Suppressor macrophage (primary cell): ENCODE measurements around the gene PDILT.
"Not testable (repeated sequence)": the region's sequence is repeated elsewhere in the genome, so short reads cannot be mapped to it uniquely, and the experiment has no call there.

ENCODE experiments used
- DNase-seq, 4 experiments: peaks; one replicate each; pipeline ENCODE4 v3.0.0-alpha.2; 2020 to 2022

The PDILT gene

GRCh38 chr16:20320592-20320991 lies 83.9 kb downstream of the PDILT start:
- DNase-seq: no peak

DNA sequence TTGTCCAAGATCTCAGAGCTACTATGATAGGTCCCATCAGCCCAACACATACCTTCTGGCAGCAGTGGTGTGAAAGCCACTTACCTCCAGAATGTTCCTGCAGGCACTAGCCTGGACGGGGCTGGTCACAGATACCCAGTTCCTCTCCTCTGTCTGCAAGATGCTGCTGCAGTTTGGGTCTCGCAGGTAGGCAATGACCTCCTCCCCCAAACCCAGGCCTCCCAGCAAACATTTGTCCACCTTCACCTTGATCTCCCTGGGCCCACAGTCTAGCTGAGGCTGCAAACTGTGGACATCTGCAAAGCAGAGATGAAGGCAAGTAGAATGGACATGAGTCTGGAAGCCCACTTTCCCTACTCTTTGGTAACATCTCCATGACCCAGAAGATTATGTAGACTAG lies 84.4 kb downstream of the PDILT start:
- no peak for DNase-seq

DNA sequence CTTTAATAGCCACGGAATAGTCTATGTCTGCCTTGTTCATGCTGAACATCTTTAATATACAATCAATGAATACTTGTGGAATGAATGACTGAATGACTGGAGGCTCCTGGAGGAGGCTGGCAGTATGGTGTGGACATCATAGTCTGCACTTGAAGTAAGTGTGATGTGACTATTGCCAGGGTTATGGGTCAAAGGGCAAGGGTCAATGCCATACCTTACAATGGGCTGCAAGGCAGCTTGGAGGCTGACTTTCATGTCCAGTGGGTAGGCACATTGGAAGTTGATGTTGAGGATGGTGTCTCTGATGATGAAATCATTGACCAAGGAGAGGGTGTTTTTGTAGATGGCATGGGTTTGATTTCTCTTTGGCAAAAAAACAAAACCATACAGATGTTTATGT lies 85.1 kb downstream of the PDILT start:
- DNase-seq: no peak

DNA sequence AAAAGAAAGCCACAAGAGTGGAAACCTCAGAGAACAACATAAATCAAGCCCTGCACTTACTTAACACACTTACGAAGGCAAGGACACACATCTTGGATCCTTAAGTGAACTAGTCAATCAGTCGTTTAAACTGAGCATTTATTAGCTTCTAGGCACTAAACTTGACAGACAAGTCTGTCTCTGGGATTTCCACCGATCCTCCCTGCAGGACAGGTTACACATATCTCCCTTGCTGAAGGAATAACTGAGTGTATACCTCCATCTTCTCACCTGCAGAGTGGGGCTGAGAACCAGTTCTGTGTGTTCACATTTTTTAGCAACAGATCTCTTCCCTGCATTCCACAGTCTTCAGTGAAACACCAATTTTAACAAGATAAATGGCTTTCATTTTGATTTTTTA lies 86.1 kb downstream of the PDILT start:
- no peak for DNase-seq

DNA sequence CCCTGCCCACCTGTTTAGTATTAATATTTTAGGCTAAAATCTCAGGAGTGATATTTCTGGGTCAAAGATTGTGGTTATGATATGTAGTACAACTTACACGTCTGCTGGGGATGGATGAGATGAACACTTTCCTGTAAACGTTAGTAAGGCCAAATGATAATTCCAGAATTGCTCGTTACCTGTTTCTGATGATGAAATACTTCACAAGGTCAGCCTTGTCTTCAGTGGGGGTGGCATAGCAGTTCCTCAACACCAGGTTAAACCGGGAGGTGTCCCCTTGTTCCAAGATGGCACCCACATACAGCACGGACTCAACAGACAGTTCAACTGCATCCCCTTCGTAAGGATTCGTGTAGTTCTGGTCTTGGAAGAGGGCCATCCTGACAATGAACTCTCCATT lies 86.5 kb downstream of the PDILT start:
- no peak for DNase-seq

- no peak for DNase-seq
Observed at GRCh38 chr16:20317117-20317516, 87.4 kb downstream of the PDILT start.

GRCh38 chr16:20316715-20317114 lies 87.8 kb downstream of the PDILT start:
- no peak for DNase-seq

GRCh38 chr16:20315764-20316163 lies 88.8 kb downstream of the PDILT start:
- no peak for DNase-seq

DNA sequence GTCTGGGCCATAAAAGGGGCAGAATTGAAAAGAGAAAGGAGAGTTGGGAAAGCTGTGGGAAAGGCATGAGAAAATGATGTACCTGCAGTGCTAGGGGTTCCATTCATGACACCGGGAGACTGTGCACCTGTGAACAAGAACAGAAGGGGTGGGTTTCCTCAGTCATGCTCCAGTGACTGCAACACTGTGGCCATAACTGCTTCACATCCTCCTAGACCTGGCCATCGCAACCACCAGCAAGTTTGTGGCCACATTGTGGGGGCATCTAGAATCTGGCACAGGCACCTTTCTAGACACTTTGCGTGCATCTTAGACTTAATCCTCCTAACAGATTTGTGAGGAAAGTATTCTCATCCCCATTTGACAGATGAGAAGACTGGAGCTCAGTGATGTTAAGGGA lies 90.0 kb downstream of the PDILT start:
- DNase-seq: no peak

DNA sequence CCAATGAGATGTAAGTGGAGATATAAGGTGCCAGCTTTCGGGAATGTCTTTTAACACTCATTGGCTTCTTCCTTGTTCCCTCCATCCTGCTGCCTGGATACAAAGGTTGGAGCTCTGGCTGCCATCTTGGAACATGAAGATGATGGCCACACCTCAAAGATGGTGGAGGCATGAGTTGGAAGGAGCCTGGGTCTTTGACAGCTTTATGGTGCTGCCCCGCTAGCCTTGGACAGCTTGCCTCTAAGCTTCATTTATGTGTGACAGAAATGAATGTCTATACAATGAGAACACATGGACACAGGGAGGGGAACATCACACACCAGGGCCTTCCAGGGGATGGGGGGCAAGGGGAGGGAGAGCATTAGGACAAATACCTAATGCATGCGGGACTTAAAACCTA lies 90.8 kb downstream of the PDILT start:
- DNase-seq: no peak

DNA sequence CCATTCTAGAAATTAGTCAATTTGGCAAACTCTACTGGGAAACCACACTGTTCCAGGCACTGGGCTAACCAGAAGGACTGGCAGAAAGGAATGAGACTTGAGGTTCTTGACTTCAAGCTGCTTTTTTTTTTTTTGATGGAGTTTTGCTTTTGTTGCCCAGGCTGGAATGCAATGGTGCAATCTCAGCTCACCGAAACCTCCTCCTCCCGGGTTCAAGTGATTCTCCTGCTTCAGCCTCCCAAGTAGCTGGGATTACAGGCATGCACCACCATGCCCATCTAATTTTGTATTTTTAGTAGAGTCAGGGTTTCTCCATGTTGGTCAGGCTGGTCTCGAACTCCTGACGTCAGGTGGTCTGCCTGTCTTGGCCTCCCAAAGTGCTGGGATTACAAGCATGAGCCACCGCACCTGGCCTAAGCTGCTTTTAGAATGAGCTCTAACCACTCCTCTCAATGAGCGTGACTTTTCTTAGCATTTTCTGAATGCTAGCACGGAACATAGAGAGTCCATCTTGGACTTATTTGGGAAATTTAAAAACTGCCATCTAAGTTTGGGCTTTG lies 91.9 kb downstream of the PDILT start:
- DNase-seq: not testable (repeated sequence)

- DNase-seq: no peak
Observed at GRCh38 chr16:20311548-20311947, 93.0 kb downstream of the PDILT start.

DNA sequence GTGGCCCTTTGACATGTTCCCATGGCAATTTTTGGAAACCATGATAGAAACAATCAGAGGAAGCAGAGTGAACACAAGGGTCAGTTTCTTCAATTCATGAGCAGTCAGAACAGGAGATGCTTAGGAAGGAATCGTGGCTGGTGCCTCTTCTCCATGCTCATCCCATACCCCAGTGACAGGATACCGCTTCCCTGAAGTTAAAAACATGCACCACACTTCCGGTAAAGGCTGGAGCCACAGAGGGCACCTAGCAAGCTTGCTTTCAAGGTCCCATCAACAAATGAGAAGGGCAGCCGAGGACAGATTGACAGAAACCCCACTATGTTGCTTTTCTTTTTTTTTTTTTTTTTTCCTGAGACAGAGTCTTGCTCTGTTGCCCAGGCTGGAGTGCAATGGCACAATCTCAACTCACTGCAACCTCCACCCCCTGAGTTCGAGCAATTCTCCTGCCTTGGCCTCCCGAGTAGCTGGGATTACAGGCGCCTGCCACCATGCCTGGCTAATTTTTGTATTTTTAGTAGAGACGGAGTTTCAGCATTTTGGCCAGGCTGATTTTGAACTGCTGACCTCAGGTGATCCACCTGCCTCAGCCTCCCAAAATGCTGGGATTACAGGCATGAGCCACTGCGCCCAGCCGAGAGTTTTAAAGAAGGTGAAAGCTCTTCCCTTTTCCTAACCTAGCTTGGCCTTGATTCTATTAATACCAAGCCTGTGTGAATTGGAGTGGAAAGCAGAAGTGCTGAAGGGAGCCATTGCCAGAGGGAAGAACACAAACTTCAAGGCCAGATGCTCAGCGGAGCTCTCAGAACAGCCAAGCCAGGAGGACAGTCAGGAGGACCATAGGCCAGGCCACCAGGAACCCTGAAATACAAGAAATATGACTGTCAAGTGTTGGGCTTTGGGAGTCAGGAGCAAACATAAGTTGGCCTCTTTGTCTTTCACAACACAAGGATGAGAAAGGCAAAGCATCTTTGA lies 93.8 kb downstream of the PDILT start:
- DNase-seq: no peak

GRCh38 chr16:20309786-20310185 lies 94.8 kb downstream of the PDILT start:
- no peak for DNase-seq
